ENCODE results near the gene OSBPL9. TPM values are rescaled to one million over a fixed set of nuclear protein-coding genes. Genes with fewer than 3 reads are reported as not detected.

The OSBPL9 gene
- total RNA-seq, 1 experiment from 2014 or later = 188 TPM

GRCh38 chr1:51669272-51669671 is 52.4 kb downstream of the OSBPL9 start:
- H4K20me1 ChIP-seq (ENCODE audit: insufficient read depth) = peaks cover 7% of the 10 kb centered on the region
- CTCF ChIA-PET = no interaction called here
- peak overlapping the region; percentile 25 for H3K27ac ChIP-seq
- H3K4me1 ChIP-seq (replicated peaks; ENCODE audit: insufficient read depth) = peaks cover 13% of the 10 kb centered on the region
- H3K27me3 ChIP-seq (ENCODE audit: insufficient read depth, low read depth) = no peaks in the 10 kb centered on the region
- H3K4me2 ChIP-seq = no peak overlapping the region
- H3K9me3 ChIP-seq (ENCODE audit: insufficient read depth, low read depth) = no peaks in the 10 kb centered on the region
- POLR2A ChIA-PET (ENCODE audit: unreplicated experiment) = interaction anchor here (0.8 kb wide), 1 partner anchor 910 kb away, joined by 3 read pairs; no protein-coding TSS in a partner anchor
- H3K79me2 ChIP-seq (ENCODE audit: low read depth) = peaks cover 91% of the 10 kb centered on the region
- intact Hi-C loops (cut with micrococcal nuclease; ENCODE audit: unreplicated experiment) = no loop called here
- H3K36me3 ChIP-seq (ENCODE audit: low read depth) = peaks cover 25% of the 10 kb centered on the region; the same call in 1 of the 2 replicates
- no peak overlapping the region for H3K4me3 ChIP-seq
- DNase-seq = no peak
- H3K9me2 ChIP-seq (ENCODE audit: insufficient read depth) = no peaks in the 10 kb centered on the region
- TF ChIP-seq, protein P1, sequence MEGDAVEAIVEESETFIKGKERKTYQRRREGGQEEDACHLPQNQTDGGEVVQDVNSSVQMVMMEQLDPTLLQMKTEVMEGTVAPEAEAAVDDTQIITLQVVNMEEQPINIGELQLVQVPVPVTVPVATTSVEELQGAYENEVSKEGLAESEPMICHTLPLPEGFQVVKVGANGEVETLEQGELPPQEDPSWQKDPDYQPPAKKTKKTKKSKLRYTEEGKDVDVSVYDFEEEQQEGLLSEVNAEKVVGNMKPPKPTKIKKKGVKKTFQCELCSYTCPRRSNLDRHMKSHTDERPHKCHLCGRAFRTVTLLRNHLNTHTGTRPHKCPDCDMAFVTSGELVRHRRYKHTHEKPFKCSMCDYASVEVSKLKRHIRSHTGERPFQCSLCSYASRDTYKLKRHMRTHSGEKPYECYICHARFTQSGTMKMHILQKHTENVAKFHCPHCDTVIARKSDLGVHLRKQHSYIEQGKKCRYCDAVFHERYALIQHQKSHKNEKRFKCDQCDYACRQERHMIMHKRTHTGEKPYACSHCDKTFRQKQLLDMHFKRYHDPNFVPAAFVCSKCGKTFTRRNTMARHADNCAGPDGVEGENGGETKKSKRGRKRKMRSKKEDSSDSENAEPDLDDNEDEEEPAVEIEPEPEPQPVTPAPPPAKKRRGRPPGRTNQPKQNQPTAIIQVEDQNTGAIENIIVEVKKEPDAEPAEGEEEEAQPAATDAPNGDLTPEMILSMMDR (conservative IDR thresholded peaks at IDR 0.05) = no peak
- no peak for TF ChIP-seq EZH2 (IDR thresholded peaks at IDR 0.05; ENCODE audit: low read depth)
- BruUV-seq (replicated peaks) = no TSS peak
- H2AFZ ChIP-seq = no peak overlapping the region
- H3F3A ChIP-seq (ENCODE audit: insufficient read depth, low read depth) = peaks cover 18% of the 10 kb centered on the region; the same call in 1 of the 2 replicates

- H3K4me3 ChIP-seq = no peak overlapping the region
- H3K4me2 ChIP-seq = no peak overlapping the region
- H2AFZ ChIP-seq = no peak overlapping the region
- peaks cover 31% of the 10 kb centered on the region for H3K36me3 ChIP-seq (ENCODE audit: low read depth)
- intact Hi-C loops (cut with micrococcal nuclease; ENCODE audit: unreplicated experiment) = loop anchor here (2.0 to 5.0 kb wide), 2 partner anchors 53 to 92 kb away; partner anchors contain the start of gene OSBPL9
- no peak for DNase-seq
- no peaks in the 10 kb centered on the region for H3K27me3 ChIP-seq (ENCODE audit: insufficient read depth, low read depth)
- BruUV-seq (replicated peaks) = no TSS peak
- CTCF ChIA-PET = no interaction called here
- no peaks in the 10 kb centered on the region for H3K9me3 ChIP-seq (ENCODE audit: insufficient read depth, low read depth)
- TF ChIP-seq EZH2 (IDR thresholded peaks at IDR 0.05; ENCODE audit: low read depth) = no peak
- TF ChIP-seq, protein P1 (conservative IDR thresholded peaks at IDR 0.05) = no peak
- no peaks in the 10 kb centered on the region for H3K9me2 ChIP-seq (ENCODE audit: insufficient read depth)
- no peak overlapping the region for H3K27ac ChIP-seq
- peaks cover 10% of the 10 kb centered on the region for H4K20me1 ChIP-seq (ENCODE audit: insufficient read depth)
- POLR2A ChIA-PET (ENCODE audit: unreplicated experiment) = interaction anchor here (0.8 kb wide), 1 partner anchor 910 kb away, joined by 3 read pairs; no protein-coding TSS in a partner anchor
- peaks cover 91% of the 10 kb centered on the region for H3K79me2 ChIP-seq (ENCODE audit: low read depth)
- peaks cover 18% of the 10 kb centered on the region; the same call in 1 of the 2 replicates for H3F3A ChIP-seq (ENCODE audit: insufficient read depth, low read depth)
- H3K4me1 ChIP-seq (replicated peaks; ENCODE audit: insufficient read depth) = peaks cover 13% of the 10 kb centered on the region
Observed at GRCh38 chr1:51669816-51670215, 52.9 kb downstream of the OSBPL9 start.

DNA sequence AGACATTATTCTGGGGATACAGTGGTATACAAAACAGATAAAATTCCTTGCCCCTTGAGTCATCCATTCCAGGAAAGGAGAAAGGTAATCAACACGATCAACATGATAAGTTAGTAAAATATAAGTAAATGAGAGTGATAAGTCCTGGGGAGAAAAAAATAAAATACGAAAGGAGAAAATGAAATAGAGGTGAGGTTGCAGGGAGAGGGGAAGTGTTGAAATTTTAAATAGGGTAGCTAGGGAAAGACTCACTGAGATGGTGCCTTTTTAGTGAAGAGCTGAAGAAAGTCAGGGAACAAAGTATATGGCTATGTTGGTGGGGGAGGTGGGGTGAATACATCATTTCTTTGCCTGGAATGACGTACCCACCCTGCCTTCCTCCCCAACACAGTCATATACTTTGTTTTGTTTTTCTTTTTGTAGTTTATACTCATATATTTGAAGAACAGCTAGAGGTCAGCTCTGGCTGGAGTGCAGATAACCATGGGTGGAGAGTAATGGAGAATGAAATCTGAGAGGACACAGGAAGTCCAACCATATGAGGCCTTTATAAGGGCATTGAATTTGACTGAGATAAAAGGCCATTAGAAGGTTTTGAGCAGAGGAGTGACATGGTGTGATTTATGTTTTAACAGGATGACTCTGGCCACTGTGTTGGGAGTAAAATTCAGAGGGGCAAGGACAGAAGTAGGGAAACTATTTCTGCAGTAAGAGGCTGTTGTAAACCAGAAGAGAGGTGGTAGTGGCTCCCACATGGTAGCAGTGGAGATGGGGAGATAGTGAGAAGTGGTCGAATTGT is 54.8 kb downstream of the OSBPL9 start:
- H3K4me2 ChIP-seq = no peak overlapping the region
- H3K4me1 ChIP-seq (replicated peaks; ENCODE audit: insufficient read depth) = peaks cover 13% of the 10 kb centered on the region
- DNase-seq = peak in 1 of 2 experiments; percentile 34

More for the DNA sequence above, 54.8 kb downstream of the OSBPL9 start:
- TF ChIP-seq, protein P1 (conservative IDR thresholded peaks at IDR 0.05) = no peak
- no peak for TF ChIP-seq EZH2 (IDR thresholded peaks at IDR 0.05; ENCODE audit: low read depth)
- H3K79me2 ChIP-seq (ENCODE audit: low read depth) = peaks cover 91% of the 10 kb centered on the region
- CTCF ChIA-PET = no interaction called here
- H3K9me3 ChIP-seq (ENCODE audit: insufficient read depth, low read depth) = no peaks in the 10 kb centered on the region
- H3K27ac ChIP-seq = no peak overlapping the region
- peaks cover 12% of the 10 kb centered on the region for H4K20me1 ChIP-seq (ENCODE audit: insufficient read depth)
- H3K36me3 ChIP-seq (ENCODE audit: low read depth) = peaks cover 30% of the 10 kb centered on the region
- H3K9me2 ChIP-seq (ENCODE audit: insufficient read depth) = no peaks in the 10 kb centered on the region
- H3F3A ChIP-seq (ENCODE audit: insufficient read depth, low read depth) = peaks cover 18% of the 10 kb centered on the region; the same call in 1 of the 2 replicates
- H3K4me3 ChIP-seq = no peak overlapping the region
- POLR2A ChIA-PET (ENCODE audit: unreplicated experiment) = interaction anchor here (0.9 kb wide), 1 partner anchor 24 kb away, joined by 9 read pairs; no protein-coding TSS in a partner anchor
- no TSS peak for BruUV-seq (replicated peaks)
- H3K27me3 ChIP-seq (ENCODE audit: insufficient read depth, low read depth) = no peaks in the 10 kb centered on the region
- H2AFZ ChIP-seq = no peak overlapping the region
- intact Hi-C loops (cut with micrococcal nuclease; ENCODE audit: unreplicated experiment) = loop anchor here (1.0 to 5.0 kb wide), 3 partner anchors 10 to 91 kb away; partner anchors contain the start of gene OSBPL9
